ENCODE data around the gene REP15. TPM values are rescaled to one million over a fixed set of nuclear protein-coding genes. Genes with fewer than 3 reads are reported as not detected.

Gene REP15
- total RNA-seq, 2 experiments from 2014 or later: not detected

DNA sequence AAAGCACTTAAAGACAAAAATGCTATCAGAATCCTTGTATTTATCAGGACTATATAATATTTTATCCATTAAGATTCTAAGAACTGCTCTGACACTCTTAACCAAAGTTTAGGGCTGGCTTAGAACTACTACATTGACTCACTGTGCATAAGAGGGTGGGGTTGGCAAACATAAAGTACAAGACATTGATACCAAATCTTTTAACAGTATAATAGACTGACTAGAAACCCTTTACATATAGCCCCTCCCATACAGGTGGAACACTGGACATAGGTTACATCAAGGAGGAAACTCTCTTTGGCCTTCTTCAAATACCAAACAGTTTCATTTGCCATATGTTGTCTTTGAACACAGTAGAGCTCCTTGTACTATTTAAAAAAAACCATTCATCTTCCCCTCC is 15.6 kb upstream of the REP15 start:
- no peak overlapping the region for H2AFZ ChIP-seq (ENCODE audit: low read length)
- no peak for DNase-seq (ENCODE audit: low spot score)
- H3K27ac ChIP-seq (ENCODE audit: low read depth, low read length, poor library complexity, severe bottlenecking): no peak overlapping the region
- no peaks in the 10 kb centered on the region for H3K9me3 ChIP-seq (ENCODE audit: low read length)
- ChIA-PET CTCF (ENCODE audit: unreplicated experiment) (no interaction called here), POLR2A (no interaction called here)
- TF ChIP-seq, protein P1, sequence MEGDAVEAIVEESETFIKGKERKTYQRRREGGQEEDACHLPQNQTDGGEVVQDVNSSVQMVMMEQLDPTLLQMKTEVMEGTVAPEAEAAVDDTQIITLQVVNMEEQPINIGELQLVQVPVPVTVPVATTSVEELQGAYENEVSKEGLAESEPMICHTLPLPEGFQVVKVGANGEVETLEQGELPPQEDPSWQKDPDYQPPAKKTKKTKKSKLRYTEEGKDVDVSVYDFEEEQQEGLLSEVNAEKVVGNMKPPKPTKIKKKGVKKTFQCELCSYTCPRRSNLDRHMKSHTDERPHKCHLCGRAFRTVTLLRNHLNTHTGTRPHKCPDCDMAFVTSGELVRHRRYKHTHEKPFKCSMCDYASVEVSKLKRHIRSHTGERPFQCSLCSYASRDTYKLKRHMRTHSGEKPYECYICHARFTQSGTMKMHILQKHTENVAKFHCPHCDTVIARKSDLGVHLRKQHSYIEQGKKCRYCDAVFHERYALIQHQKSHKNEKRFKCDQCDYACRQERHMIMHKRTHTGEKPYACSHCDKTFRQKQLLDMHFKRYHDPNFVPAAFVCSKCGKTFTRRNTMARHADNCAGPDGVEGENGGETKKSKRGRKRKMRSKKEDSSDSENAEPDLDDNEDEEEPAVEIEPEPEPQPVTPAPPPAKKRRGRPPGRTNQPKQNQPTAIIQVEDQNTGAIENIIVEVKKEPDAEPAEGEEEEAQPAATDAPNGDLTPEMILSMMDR (conservative IDR thresholded peaks at IDR 0.05; ENCODE audit: low read length): no peak
- TF ChIP-seq EZH2phosphoT487 (IDR thresholded peaks at IDR 0.05; ENCODE audit: borderline replicate concordance, low read depth, low read length): no peak
- no peak overlapping the region for H3K4me3 ChIP-seq (ENCODE audit: low read depth, low read length, poor library complexity, severe bottlenecking)
- H3K79me2 ChIP-seq (ENCODE audit: insufficient read depth, low read depth, low read length): no peaks in the 10 kb centered on the region
- no peak overlapping the region for H3K4me2 ChIP-seq (ENCODE audit: low read length)
- BruUV-seq (replicated peaks): no TSS peak
- H3K4me1 ChIP-seq (ENCODE audit: insufficient read depth, low read length, poor library complexity, severe bottlenecking): no peaks in the 10 kb centered on the region
- intact Hi-C loops (cut with micrococcal nuclease; ENCODE audit: unreplicated experiment): no loop called here
- no peaks in the 10 kb centered on the region for H4K20me1 ChIP-seq (ENCODE audit: insufficient read depth, low read length)
- H3K36me3 ChIP-seq (ENCODE audit: insufficient read depth, low read length): no peaks in the 10 kb centered on the region
- no peaks in the 10 kb centered on the region for H3K9me2 ChIP-seq (ENCODE audit: insufficient read depth, low read length)

DNA sequence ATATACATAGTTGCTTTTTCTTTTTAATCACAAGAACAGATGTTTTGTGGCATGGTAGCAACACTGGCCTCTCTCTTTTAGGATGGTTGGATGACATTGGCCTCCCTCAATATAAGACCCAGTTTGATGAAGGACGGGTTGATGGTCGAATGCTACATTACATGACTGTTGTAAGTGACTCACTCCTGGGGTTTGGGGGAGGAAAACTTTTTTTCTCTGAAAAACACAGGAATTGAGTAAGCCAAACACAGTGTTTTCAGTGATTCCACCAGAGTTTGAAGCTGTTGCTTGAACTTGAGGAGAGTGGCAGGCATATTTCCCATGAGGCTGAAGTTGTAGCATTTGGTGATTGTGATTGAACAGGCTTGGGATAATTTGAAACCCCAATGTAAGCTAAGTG is 13.7 kb upstream of the REP15 start:
- no peaks in the 10 kb centered on the region for H3K79me2 ChIP-seq (ENCODE audit: insufficient read depth, low read depth, low read length)
- ChIA-PET CTCF (ENCODE audit: unreplicated experiment) (no interaction called here), POLR2A (interaction anchor here (0.8 kb wide), 1 partner anchor 20 kb away, joined by 4 read pairs; no protein-coding TSS in a partner anchor)
- intact Hi-C loops (cut with micrococcal nuclease; ENCODE audit: unreplicated experiment): no loop called here
- TF ChIP-seq, protein P1 (conservative IDR thresholded peaks at IDR 0.05; ENCODE audit: low read length): no peak
- no peak for TF ChIP-seq EZH2phosphoT487 (IDR thresholded peaks at IDR 0.05; ENCODE audit: borderline replicate concordance, low read depth, low read length)
- BruUV-seq (replicated peaks): no TSS peak
- H3K4me3 ChIP-seq (ENCODE audit: low read depth, low read length, poor library complexity, severe bottlenecking): no peak overlapping the region
- no peak overlapping the region for H3K27ac ChIP-seq (ENCODE audit: low read depth, low read length, poor library complexity, severe bottlenecking)
- H3K36me3 ChIP-seq (ENCODE audit: insufficient read depth, low read length): no peaks in the 10 kb centered on the region
- no peak overlapping the region for H3K4me2 ChIP-seq (ENCODE audit: low read length)
- no peak overlapping the region for H2AFZ ChIP-seq (ENCODE audit: low read length)
- H3K9me3 ChIP-seq (ENCODE audit: low read length): no peaks in the 10 kb centered on the region
- no peak for DNase-seq (ENCODE audit: low spot score)
- no peaks in the 10 kb centered on the region for H4K20me1 ChIP-seq (ENCODE audit: insufficient read depth, low read length)
- H3K9me2 ChIP-seq (ENCODE audit: insufficient read depth, low read length): no peaks in the 10 kb centered on the region
- H3K4me1 ChIP-seq (ENCODE audit: insufficient read depth, low read length, poor library complexity, severe bottlenecking): no peaks in the 10 kb centered on the region

DNA sequence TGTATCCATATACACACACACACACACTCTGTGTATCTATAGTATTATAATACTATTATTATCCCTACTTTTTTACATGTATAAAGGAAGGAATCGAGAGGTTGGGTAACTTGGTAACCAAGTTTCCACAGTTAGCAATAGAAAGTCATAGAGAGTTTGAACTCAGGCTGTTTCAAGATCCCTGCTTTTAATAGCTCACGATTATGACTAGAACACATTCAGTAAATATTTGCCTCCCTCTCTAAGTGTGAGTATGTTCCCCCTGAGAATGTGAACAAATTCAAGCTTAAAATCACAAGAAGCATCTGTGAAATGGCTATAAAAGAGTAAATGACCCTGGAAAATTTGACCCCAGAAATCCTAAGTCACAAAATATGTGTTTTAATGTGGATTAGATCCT is 11.0 kb upstream of the REP15 start:
- DNase-seq (ENCODE audit: low spot score): no peak
- no peaks in the 10 kb centered on the region for H3K4me1 ChIP-seq (ENCODE audit: insufficient read depth, low read length, poor library complexity, severe bottlenecking)
- no peak overlapping the region for H2AFZ ChIP-seq (ENCODE audit: low read length)
- TF ChIP-seq, protein P1 (conservative IDR thresholded peaks at IDR 0.05; ENCODE audit: low read length): no peak
- no peak for TF ChIP-seq EZH2phosphoT487 (IDR thresholded peaks at IDR 0.05; ENCODE audit: borderline replicate concordance, low read depth, low read length)
- no TSS peak for BruUV-seq (replicated peaks)
- no peaks in the 10 kb centered on the region for H3K79me2 ChIP-seq (ENCODE audit: insufficient read depth, low read depth, low read length)
- H3K4me2 ChIP-seq (ENCODE audit: low read length): no peak overlapping the region
- no peak overlapping the region for H3K4me3 ChIP-seq (ENCODE audit: low read depth, low read length, poor library complexity, severe bottlenecking)
- intact Hi-C loops (cut with micrococcal nuclease; ENCODE audit: unreplicated experiment): no loop called here
- no peaks in the 10 kb centered on the region for H4K20me1 ChIP-seq (ENCODE audit: insufficient read depth, low read length)
- H3K36me3 ChIP-seq (ENCODE audit: insufficient read depth, low read length): no peaks in the 10 kb centered on the region
- POLR2A ChIA-PET: interaction anchor here (1.2 kb wide), 1 partner anchor 21 kb away, joined by 3 read pairs; no protein-coding TSS in a partner anchor
- H3K9me3 ChIP-seq (ENCODE audit: low read length): no peaks in the 10 kb centered on the region
- H3K27ac ChIP-seq (ENCODE audit: low read depth, low read length, poor library complexity, severe bottlenecking): no peak overlapping the region
- H3K9me2 ChIP-seq (ENCODE audit: insufficient read depth, low read length): no peaks in the 10 kb centered on the region
- CTCF ChIA-PET (ENCODE audit: unreplicated experiment): no interaction called here

Data from OCI-LY7 (cell line).